ENCODE results near the gene RNASE11. TPM values are rescaled to one million over a fixed set of nuclear protein-coding genes. Genes with fewer than 3 reads are reported as not detected.
"Not testable (repeated sequence)": the region's sequence is repeated elsewhere in the genome, so short reads cannot be mapped to it uniquely, and the experiment has no call there.

Gene RNASE11
- total RNA-seq, 1 donor from 2014 or later = not detected

- no peak for DNase-seq (ENCODE audit: low read depth in 2 of 2)
Measured at GRCh38 chr14:20580242-20580641, 7.6 kb downstream of the RNASE11 start.

GRCh38 chr14:20578784-20579502 lies 8.9 kb downstream of the RNASE11 start:
- DNase-seq (ENCODE audit: low read depth in 2 of 2) = no peak

- DNase-seq (ENCODE audit: low read depth in 2 of 2) = no peak
Measured at GRCh38 chr14:20578325-20578724, 9.5 kb downstream of the RNASE11 start.

GRCh38 chr14:20572382-20572990 lies 15.3 kb downstream of the RNASE11 start:
- not testable (repeated sequence) for DNase-seq (ENCODE audit: low read depth in 2 of 2)

GRCh38 chr14:20570720-20571119 lies 17.1 kb downstream of the RNASE11 start:
- not testable (repeated sequence) for DNase-seq (ENCODE audit: low read depth in 2 of 2)

- not testable (repeated sequence) for DNase-seq (ENCODE audit: low read depth in 2 of 2)
Measured at GRCh38 chr14:20569865-20570264, 17.9 kb downstream of the RNASE11 start.

GRCh38 chr14:20569066-20569465 lies 18.7 kb downstream of the RNASE11 start:
- no peak for DNase-seq (ENCODE audit: low read depth in 2 of 2)

- no peak for DNase-seq (ENCODE audit: low read depth in 2 of 2)
Measured at GRCh38 chr14:20568393-20568792, 19.4 kb downstream of the RNASE11 start.

- not testable (repeated sequence) for DNase-seq (ENCODE audit: low read depth in 2 of 2)
Measured at GRCh38 chr14:20567199-20567598, 20.6 kb downstream of the RNASE11 start.

- no peak for DNase-seq (ENCODE audit: low read depth in 2 of 2)
Measured at GRCh38 chr14:20564501-20564997, 23.3 kb downstream of the RNASE11 start.

GRCh38 chr14:20563971-20564370 lies 23.8 kb downstream of the RNASE11 start:
- DNase-seq (ENCODE audit: low read depth in 2 of 2) = no peak

- no peak for DNase-seq (ENCODE audit: low read depth in 2 of 2)
Measured at GRCh38 chr14:20560961-20561360, 26.8 kb downstream of the RNASE11 start, which contains the start of gene RNASE9. RNASE9 (minus strand) TSS chr14:20561047.

- no peak for DNase-seq (ENCODE audit: low read depth in 2 of 2)
Measured at GRCh38 chr14:20559461-20559904, 28.3 kb downstream of the RNASE11 start.

GRCh38 chr14:20557212-20557542 lies 30.6 kb downstream of the RNASE11 start:
- no peak for DNase-seq (ENCODE audit: low read depth in 2 of 2)

- DNase-seq (ENCODE audit: low read depth in 2 of 2) = no peak
Measured at GRCh38 chr14:20556500-20557211, 31.1 kb downstream of the RNASE11 start.

- DNase-seq (ENCODE audit: low read depth in 2 of 2) = no peak
Measured at GRCh38 chr14:20555845-20556244, 32.0 kb downstream of the RNASE11 start.

- DNase-seq (ENCODE audit: low read depth in 2 of 2) = no peak
Measured at GRCh38 chr14:20553024-20553423, 34.8 kb downstream of the RNASE11 start.

GRCh38 chr14:20551606-20552005 lies 36.2 kb downstream of the RNASE11 start:
- DNase-seq (ENCODE audit: low read depth in 2 of 2) = no peak

- DNase-seq (ENCODE audit: low read depth in 2 of 2) = no peak
Measured at GRCh38 chr14:20550926-20551325, 36.9 kb downstream of the RNASE11 start.

GRCh38 chr14:20548414-20549158 lies 39.2 kb downstream of the RNASE11 start:
- no peak for DNase-seq (ENCODE audit: low read depth in 2 of 2)

GRCh38 chr14:20546877-20547276 lies 40.9 kb downstream of the RNASE11 start:
- DNase-seq (ENCODE audit: low read depth in 2 of 2) = no peak

GRCh38 chr14:20539906-20540305 lies 47.9 kb downstream of the RNASE11 start:
- DNase-seq (ENCODE audit: low read depth in 2 of 2) = no peak

Data from lung microvascular endothelial cell (primary cell).